Bronchial epithelial cell (primary cell): ENCODE data around the gene CLIP1. TPM values are rescaled to one million over a fixed set of nuclear protein-coding genes. Genes with fewer than 3 reads are reported as not detected.

Experiments
- DNase-seq: peaks from one replicate; pipeline ENCODE4 v3.0.0-alpha.2; 2010; ENCODE audit warnings: low read depth
- FAIRE-seq: peaks from 2 replicates; lab custom pipeline; 2011; peaks lifted over from hg19 to GRCh38; lab: Jason Lieb, UNC
- H3K27me3 ChIP-seq: 2 replicates; pipeline ENCODE4 v1.5.1; 2011; ENCODE audit warnings: low read length; ENCODE audit not compliant: control insufficient read depth, insufficient read depth
- H3K36me3 ChIP-seq: 2 replicates; pipeline ENCODE4 v1.5.1; 2011; ENCODE audit warnings: low read length; ENCODE audit not compliant: control insufficient read depth, insufficient read depth
- H3K4me3 ChIP-seq: 2 replicates; pipeline ENCODE4 v1.5.1; 2011; ENCODE audit warnings: mild to moderate bottlenecking, low read depth, low read length, control low read depth
- total RNA-seq: library from RNA; depleted of rRNA; stranded (reverse); fragments of >200 nt; gene quantifications from 2 replicates; pipeline ENCODE4 v1.2.1, GENCODE V29; 2014
- TF ChIP-seq, protein P1 (sequence below): IDR thresholded peaks from 2 replicates; pipeline ENCODE4 v1.5.1; 2011; ENCODE audit warnings: mild to moderate bottlenecking, moderate library complexity, low read length, control low read depth, inconsistent platforms; ENCODE audit not compliant: insufficient read depth, severe bottlenecking

CLIP1 gene
- total RNA-seq, 1 donor from 2014 or later = 69.0 TPM

DNA sequence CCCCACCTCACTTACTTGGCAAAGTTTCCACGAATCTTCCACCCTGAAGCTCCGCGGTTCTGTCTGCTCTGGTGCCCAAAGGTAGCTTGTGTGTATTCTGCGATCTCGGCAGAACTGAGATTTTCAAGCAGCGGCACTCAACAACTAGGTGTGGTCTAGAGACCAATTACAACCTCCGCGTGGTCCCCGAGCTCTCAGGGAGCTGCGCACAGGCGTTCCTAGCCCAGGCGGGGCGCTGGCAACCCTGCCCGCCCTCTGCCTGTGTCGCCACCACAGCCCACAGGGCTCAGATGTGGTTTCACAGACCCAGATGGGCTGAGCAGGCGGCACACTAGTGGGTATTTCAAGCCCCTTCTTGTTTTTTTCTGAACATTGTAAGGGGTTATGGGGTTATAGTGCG, 195.1 kb downstream of the CLIP1 start:
- Histone ChIP-seq H3K36me3 (peaks cover 10% of the 10 kb centered on the region), H3K27me3 (no peaks in the 10 kb centered on the region), H3K4me3 (no peak overlapping the region)
- FAIRE-seq (no peak), DNase-seq (no peak)
- TF ChIP-seq, protein P1, sequence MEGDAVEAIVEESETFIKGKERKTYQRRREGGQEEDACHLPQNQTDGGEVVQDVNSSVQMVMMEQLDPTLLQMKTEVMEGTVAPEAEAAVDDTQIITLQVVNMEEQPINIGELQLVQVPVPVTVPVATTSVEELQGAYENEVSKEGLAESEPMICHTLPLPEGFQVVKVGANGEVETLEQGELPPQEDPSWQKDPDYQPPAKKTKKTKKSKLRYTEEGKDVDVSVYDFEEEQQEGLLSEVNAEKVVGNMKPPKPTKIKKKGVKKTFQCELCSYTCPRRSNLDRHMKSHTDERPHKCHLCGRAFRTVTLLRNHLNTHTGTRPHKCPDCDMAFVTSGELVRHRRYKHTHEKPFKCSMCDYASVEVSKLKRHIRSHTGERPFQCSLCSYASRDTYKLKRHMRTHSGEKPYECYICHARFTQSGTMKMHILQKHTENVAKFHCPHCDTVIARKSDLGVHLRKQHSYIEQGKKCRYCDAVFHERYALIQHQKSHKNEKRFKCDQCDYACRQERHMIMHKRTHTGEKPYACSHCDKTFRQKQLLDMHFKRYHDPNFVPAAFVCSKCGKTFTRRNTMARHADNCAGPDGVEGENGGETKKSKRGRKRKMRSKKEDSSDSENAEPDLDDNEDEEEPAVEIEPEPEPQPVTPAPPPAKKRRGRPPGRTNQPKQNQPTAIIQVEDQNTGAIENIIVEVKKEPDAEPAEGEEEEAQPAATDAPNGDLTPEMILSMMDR = no peak

DNA sequence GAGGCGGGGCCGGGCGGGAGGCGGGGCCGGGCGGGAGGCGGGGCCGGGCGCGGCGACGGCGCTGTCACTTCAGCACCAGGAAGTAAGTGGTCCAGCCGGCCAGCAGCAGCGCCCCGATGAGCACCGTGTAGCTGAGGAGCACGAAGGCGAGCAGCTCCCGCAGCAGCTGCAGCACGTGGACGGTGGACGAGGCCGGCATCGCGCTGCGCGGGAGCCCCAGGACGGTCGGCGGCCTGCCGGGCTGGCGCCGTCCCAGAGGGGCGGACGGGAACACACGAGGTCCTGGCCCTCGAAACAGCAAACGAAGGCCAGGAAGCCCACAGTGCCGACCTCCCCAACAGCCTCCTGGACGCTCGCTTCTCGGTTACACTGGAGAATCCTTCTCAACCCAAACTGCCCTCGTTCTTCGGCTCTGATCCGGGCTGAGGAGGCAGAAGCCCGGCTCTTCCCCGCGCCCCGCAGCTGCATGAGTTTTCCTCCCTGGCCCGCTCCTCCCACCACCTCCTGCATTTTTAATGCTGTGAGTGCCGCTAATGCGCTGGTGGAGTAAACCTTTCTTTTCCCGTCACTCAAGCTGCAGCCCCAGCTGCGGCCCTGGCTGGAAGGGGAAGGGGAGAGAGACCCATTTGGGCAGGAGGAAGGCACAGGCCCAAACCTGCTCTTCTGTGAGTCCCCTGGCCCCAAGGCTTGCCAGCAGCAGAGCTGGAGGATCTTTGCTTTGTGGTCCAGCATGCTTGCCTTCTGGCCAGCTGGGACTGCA, 195.9 kb downstream of the CLIP1 start:
- Histone ChIP-seq H3K4me3 (peak overlapping the region; percentile 19), H3K27me3 (no peaks in the 10 kb centered on the region), H3K36me3 (peaks cover 10% of the 10 kb centered on the region)
- FAIRE-seq (no peak), DNase-seq (no peak)
- TF ChIP-seq, protein P1 = no peak

- FAIRE-seq = no peak
- Histone ChIP-seq H3K4me3 (peak within 1 kb of the TSS; percentile 90), H3K27me3 (no peaks in the 10 kb centered on the region), H3K36me3 (peaks cover 10% of the 10 kb centered on the region)
- peak; percentile 96 for DNase-seq
- TF ChIP-seq, protein P1 = no peak
Measured at GRCh38 chr12:122225683-122226365, 196.6 kb downstream of the CLIP1 start, which contains the start of gene DIABLO. TSS of gene DIABLO (minus strand) at chr12:122226052. CDS start at chr12:122226014, 38 bp downstream.

Other genes with a start within 250 kb of the CLIP1 start
- gene IL31, start 248.4 kb downstream of the CLIP1 start, total RNA-seq = not detected in 2 replicates
- gene LRRC43, start 239.5 kb downstream of the CLIP1 start, total RNA-seq = under 0.01 and 0.51 TPM in 2 replicates
- gene B3GNT4, start 219.0 kb downstream of the CLIP1 start, total RNA-seq = 0.53 and 2.0 TPM in 2 replicates
- 52.9 and 78.7 TPM in 2 replicates for gene DIABLO, start 196.6 kb downstream of the CLIP1 start, total RNA-seq
- gene VPS33A, start 156.2 kb downstream of the CLIP1 start, total RNA-seq = 17.1 and 23.8 TPM in 2 replicates
- gene ZCCHC8, start 78.3 kb upstream of the CLIP1 start, total RNA-seq = 12.9 and 15.6 TPM in 2 replicates
- gene RSRC2, start 104.3 kb upstream of the CLIP1 start, total RNA-seq = 22.6 and 44.0 TPM in 2 replicates
- 6.8 and 7.6 TPM in 2 replicates for gene KNTC1, start 104.6 kb upstream of the CLIP1 start, total RNA-seq